Thoracic aorta (tissue), 2 donors: ENCODE data around the gene AEBP1. TPM values are rescaled to one million over a fixed set of nuclear protein-coding genes. Genes with fewer than 3 reads are reported as not detected.

ENCODE experiments used
- ATAC-seq: fragments of 150-250 bp; one replicate; pipeline ENCODE4 v1.8.0; 2017; ENCODE audit warnings: low read depth; ENCODE audit not compliant: insufficient number of reproducible peaks, low FRiP score
- DNase-seq: peaks from one replicate; pipeline ENCODE4 v3.0.0-alpha.2; 2020; ENCODE audit warnings: low spot score
- H3K27ac ChIP-seq, 2 donors: fragments of 200-600 bp; sonication (generic); 1 replicate in 1 of 2; 2 replicates in 1 of 2; pipeline ENCODE4 v1.5.1; 2016; ENCODE audit warnings: mild to moderate bottlenecking in 2 of 2, moderate library complexity in 2 of 2
- H3K27me3 ChIP-seq: fragments of 200-600 bp; sonication (generic); replicated peaks from 2 replicates; pipeline ENCODE4 v1.6.0; 2016; ENCODE audit warnings: mild to moderate bottlenecking; ENCODE audit not compliant: insufficient read depth
- H3K36me3 ChIP-seq: fragments of 200-600 bp; sonication (generic); one replicate; pipeline ENCODE4 v1.5.1; 2016
- H3K4me1 ChIP-seq, 2 donors: fragments of 200-600 bp; sonication (generic); 1 replicate in 1 of 2; 2 replicates in 1 of 2; pipeline versions ENCODE4 v1.5.1 to v1.6.0; 2016; ENCODE audit warnings: low read depth in 2 of 2, mild to moderate bottlenecking in 1 of 2; ENCODE audit not compliant: control insufficient read depth in 1 of 2
- H3K4me3 ChIP-seq: fragments of 200-600 bp; sonication (generic); 2 replicates; pipeline ENCODE4 v1.5.1; 2016; ENCODE audit warnings: mild to moderate bottlenecking
- H3K9me3 ChIP-seq: fragments of 200-600 bp; sonication (generic); 2 replicates; pipeline ENCODE4 v1.5.1; 2016
- CTCF ChIP-seq: fragments of 200-600 bp; sonication (generic); IDR thresholded peaks from one replicate; pipeline ENCODE4 v1.5.1; 2019; ENCODE audit warnings: antibody characterized with exemption
- total RNA-seq, 2 donors: library from RNA; depleted of rRNA; stranded (reverse); fragments of >200 nt; gene quantifications; one replicate each; pipeline versions ENCODE4 v1.1.0 to v1.2.3, GENCODE V29; 2016

Gene AEBP1
- total RNA-seq, 2 donors from 2014 or later, result 1,006 to 1,415 TPM

DNA sequence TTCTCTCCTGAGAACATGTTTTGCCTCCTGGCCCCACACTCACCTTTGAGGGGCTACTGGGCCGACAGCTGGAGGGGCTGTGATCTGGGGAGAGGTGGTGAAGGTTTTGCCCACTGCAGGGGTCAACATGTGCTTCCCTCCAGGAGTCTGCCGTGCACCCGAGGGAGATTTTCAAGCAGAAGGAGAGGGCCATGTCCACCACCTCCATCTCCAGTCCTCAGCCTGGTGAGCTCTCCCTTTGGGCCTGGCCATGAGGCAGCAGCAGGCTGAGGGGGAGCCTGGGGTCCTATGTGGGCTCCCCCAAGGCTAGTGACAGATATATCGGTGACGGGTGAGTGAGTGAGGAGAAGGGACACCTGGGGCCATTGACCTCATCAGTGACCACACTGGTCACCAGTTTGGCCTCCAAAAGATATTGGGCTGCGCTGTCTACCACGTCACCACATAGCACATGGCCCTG is 45.4 kb upstream of the AEBP1 start:
- no peaks in the 10 kb centered on the region for H3K9me3 ChIP-seq
- H3K4me1 ChIP-seq, result peaks cover 0 to 6% of the 10 kb centered on the region in 2 donors
- no peaks in the 10 kb centered on the region for H3K27me3 ChIP-seq
- no peak for DNase-seq
- no peak for TF ChIP-seq CTCF
- no peak overlapping the region for H3K27ac ChIP-seq
- H3K36me3 ChIP-seq, result peaks cover 64% of the 10 kb centered on the region
- no peak for ATAC-seq
- no peak overlapping the region for H3K4me3 ChIP-seq

DNA sequence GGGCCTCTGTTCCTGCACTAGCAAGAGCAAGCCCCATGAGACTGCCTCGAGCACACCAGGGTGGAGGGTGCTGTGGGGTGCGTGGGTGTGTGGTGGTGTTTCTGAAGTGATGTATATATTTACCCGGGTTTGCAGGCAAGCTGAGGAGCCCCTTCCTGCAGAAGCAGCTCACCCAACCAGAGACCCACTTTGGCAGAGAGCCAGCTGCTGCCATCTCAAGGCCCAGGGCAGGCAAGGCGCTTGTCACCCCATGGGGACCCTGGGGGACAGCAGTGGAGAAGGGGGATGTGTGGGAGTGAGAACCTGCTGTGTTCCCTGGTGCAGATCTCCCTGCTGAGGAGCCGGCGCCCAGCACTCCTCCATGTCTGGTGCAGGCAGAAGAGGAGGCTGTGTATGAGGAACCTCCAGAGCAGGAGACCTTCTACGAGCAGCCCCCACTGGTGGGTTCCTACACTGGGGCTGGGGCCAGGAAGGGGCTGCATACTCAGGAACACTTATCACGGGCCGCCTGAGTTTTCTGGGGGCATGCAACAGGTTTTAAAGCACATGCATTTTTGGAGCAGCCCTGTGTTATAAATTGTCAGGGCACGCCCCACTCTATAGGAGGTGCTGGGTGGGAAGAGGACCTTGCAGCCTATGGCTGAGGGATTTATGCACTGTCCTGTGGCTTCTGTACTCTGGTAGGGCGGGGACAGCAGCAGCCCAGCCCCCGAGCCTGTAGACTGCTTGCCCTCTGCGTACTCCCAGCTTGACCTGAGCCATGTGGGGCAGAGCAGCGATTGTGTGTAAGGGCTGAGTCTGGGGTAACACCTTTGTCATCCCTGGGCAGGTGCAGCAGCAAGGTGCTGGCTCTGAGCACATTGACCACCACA is 44.7 kb upstream of the AEBP1 start:
- ATAC-seq (no peak), DNase-seq (no peak)
- peaks cover 64% of the 10 kb centered on the region for H3K36me3 ChIP-seq
- no peak overlapping the region for H3K27ac ChIP-seq
- H3K27me3 ChIP-seq, result no peaks in the 10 kb centered on the region
- H3K9me3 ChIP-seq, result no peaks in the 10 kb centered on the region
- H3K4me1 ChIP-seq, result peaks cover 0 to 12% of the 10 kb centered on the region in 2 donors
- no peak overlapping the region for H3K4me3 ChIP-seq
- no peak for TF ChIP-seq CTCF

DNA sequence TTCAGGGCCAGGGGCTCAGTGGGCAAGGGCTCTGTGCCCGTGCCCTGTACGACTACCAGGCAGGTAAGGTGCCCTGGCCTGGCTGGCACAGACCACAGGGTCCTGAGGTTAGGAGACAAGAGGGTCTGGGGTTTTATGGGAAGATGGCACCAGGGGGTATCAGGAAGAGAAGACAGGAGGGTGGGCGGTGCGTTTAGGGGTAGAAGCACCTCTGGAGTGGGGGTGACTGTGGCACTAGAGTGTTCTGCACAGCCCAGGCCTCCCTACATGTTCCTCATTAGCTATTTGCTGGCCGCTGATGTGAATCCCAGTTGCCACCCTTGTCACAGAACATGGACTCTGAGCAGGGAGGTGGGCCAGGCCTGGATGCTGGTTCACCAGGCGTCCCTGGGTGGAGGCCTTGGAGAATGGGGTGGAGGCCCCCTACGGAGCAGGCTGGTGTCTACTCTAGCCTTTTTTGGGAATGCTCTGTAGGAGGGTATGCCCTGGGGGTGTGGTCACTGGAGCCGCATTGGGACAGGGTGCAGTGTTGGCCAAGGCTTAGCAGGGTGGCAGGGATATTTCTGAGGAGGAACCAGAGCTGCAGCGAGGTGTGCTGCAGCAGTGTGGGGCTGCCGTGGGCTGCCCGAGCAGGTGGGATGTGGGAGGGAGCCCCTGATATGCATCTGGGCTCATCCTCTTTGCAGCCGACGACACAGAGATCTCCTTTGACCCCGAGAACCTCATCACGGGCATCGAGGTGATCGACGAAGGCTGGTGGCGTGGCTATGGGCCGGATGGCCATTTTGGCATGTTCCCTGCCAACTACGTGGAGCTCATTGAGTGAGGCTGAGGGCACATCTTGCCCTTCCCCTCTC is 43.8 kb upstream of the AEBP1 start:
- DNase-seq, result no peak

DNA sequence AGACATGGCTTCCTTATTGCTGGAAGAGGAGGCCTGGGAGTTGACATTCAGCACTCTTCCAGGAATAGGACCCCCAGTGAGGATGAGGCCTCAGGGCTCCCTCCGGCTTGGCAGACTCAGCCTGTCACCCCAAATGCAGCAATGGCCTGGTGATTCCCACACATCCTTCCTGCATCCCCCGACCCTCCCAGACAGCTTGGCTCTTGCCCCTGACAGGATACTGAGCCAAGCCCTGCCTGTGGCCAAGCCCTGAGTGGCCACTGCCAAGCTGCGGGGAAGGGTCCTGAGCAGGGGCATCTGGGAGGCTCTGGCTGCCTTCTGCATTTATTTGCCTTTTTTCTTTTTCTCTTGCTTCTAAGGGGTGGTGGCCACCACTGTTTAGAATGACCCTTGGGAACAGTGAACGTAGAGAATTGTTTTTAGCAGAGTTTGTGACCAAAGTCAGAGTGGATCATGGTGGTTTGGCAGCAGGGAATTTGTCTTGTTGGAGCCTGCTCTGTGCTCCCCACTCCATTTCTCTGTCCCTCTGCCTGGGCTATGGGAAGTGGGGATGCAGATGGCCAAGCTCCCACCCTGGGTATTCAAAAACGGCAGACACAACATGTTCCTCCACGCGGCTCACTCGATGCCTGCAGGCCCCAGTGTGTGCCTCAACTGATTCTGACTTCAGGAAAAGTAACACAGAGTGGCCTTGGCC is 43.0 kb upstream of the AEBP1 start:
- no peak for DNase-seq

More for the DNA sequence above, 43.8 kb upstream of the AEBP1 start:
- Histone ChIP-seq H3K4me3 (no peak overlapping the region), H3K9me3 (no peaks in the 10 kb centered on the region), H3K27ac (no peak overlapping the region), H3K36me3 (peaks cover 59% of the 10 kb centered on the region), H3K4me1 (peaks cover 3 to 21% of the 10 kb centered on the region in 2 donors), H3K27me3 (no peaks in the 10 kb centered on the region)
- ATAC-seq, result no peak
- no peak for TF ChIP-seq CTCF

More for the DNA sequence above, 43.0 kb upstream of the AEBP1 start:
- Histone ChIP-seq H3K27ac (no peak overlapping the region), H3K9me3 (no peaks in the 10 kb centered on the region), H3K27me3 (no peaks in the 10 kb centered on the region), H3K36me3 (peaks cover 59% of the 10 kb centered on the region), H3K4me1 (peaks cover 10 to 28% of the 10 kb centered on the region in 2 donors), H3K4me3 (no peak overlapping the region)
- ATAC-seq, result no peak
- no peak for TF ChIP-seq CTCF
